ENCODE measurements around the gene KCTD8. TPM values are rescaled to one million over a fixed set of nuclear protein-coding genes. Genes with fewer than 3 reads are reported as not detected.

Gene KCTD8
- total RNA-seq, 1 experiment from 2014 or later: 1.1 TPM

- Histone ChIP-seq H4K5ac (ENCODE audit: insufficient read length, low read depth, low read length) (no peak overlapping the region), H3K23ac (ENCODE audit: insufficient read length, low read depth, low read length) (no peak overlapping the region), H2BK5ac (ENCODE audit: insufficient read length, low read length) (no peak overlapping the region), H3K14ac (ENCODE audit: insufficient read depth, low read length) (no peak overlapping the region), H3K9me3 (ENCODE audit: control insufficient read depth, low read depth, low read length) (no peaks in the 10 kb centered on the region), H4K20me1 (ENCODE audit: control insufficient read depth, insufficient read depth, insufficient read length) (no peaks in the 10 kb centered on the region), H3K27ac (ENCODE audit: insufficient read length, low read depth, low read length) (no peak overlapping the region), H3K9ac (ENCODE audit: extremely low read depth, insufficient read length, low read length) (no peak overlapping the region), H4K91ac (ENCODE audit: insufficient read length, low read depth, low read length) (no peak overlapping the region), H2AK5ac (ENCODE audit: insufficient read length, low read length) (no peak overlapping the region), H3K79me2 (ENCODE audit: insufficient read depth, low read length) (no peaks in the 10 kb centered on the region), H3K4me1 (ENCODE audit: insufficient read depth, low read length) (no peaks in the 10 kb centered on the region), H3K56ac (ENCODE audit: insufficient read length, low read depth, low read length) (no peak overlapping the region), H4K8ac (replicated peaks; ENCODE audit: insufficient read length, low read depth, low read length) (no peak overlapping the region), H2BK20ac (ENCODE audit: low read depth, low read length, poor library complexity, severe bottlenecking) (no peak overlapping the region), H2AFZ (ENCODE audit: low read length) (no peak overlapping the region), H2BK15ac (ENCODE audit: low read depth, low read length) (no peak overlapping the region), H2BK12ac (ENCODE audit: insufficient read length, low read depth, low read length) (no peak overlapping the region), H3K4ac (ENCODE audit: low read depth, low read length) (no peak overlapping the region), H3K23me2 (ENCODE audit: insufficient read length, low read depth, low read length, poor library complexity, severe bottlenecking) (no peaks in the 10 kb centered on the region), H3T11ph (ENCODE audit: low read length) (no peak overlapping the region), H2BK120ac (ENCODE audit: low read depth, low read length, poor library complexity, severe bottlenecking) (no peak overlapping the region), H3K4me2 (ENCODE audit: insufficient read depth, insufficient read length, low read length) (no peak overlapping the region), H3K27me3 (ENCODE audit: insufficient read depth, low read length) (no peaks in the 10 kb centered on the region), H3K18ac (ENCODE audit: insufficient read length, low read depth, low read length) (no peak overlapping the region), H3K79me1 (ENCODE audit: insufficient read depth, low read depth, low read length, poor library complexity, severe bottlenecking) (no peaks in the 10 kb centered on the region)
- TF ChIP-seq CTCF (conservative IDR thresholded peaks at IDR 0.05): no peak
- H3K27me3 Mint-ChIP-seq (ENCODE audit: low read depth): no peaks in the 10 kb centered on the region
- H3K4me3 Mint-ChIP-seq: no peak overlapping the region
- peaks cover 0 to 13% (median 5%) of the 10 kb centered on the region in 3 experiments; a peak in 6 of 7 replicates for H3K36me3 Mint-ChIP-seq (ENCODE audit: insufficient read depth in 1 of 3, low read depth in 3 of 3)
- peaks cover 3 to 13% of the 10 kb centered on the region in 2 experiments; a peak in 4 of 5 replicates for H3K9me3 Mint-ChIP-seq
- peaks cover 0 to 5% of the 10 kb centered on the region in 2 experiments; a peak in 2 of 4 replicates for H3K4me1 Mint-ChIP-seq
- no peak overlapping the region for H3K27ac Mint-ChIP-seq
- DNase-seq: no peak
These were observed 302.7 kb downstream of the KCTD8 start for GRCh38 chr4:44145868-44146267.

Data from H9 (cell line).